GM19238 (cell line): ENCODE results near the gene FCER1G.

Experiments used
- DNase-seq: peaks from one replicate; pipeline ENCODE4 v3.0.0; 2011; ENCODE audit warnings: low spot score; ENCODE audit not compliant: insufficient read length

The FCER1G gene

GRCh38 chr1:161261261-161262235, 46.5 kb downstream of the FCER1G start:
- no peak for DNase-seq

- no peak for DNase-seq
Measured at GRCh38 chr1:161265305-161265704, 50.2 kb downstream of the FCER1G start.

GRCh38 chr1:161266202-161266601, 51.1 kb downstream of the FCER1G start:
- DNase-seq: no peak

GRCh38 chr1:161266836-161267235, 51.7 kb downstream of the FCER1G start:
- DNase-seq: no peak

GRCh38 chr1:161267321-161267720, 52.2 kb downstream of the FCER1G start:
- DNase-seq: no peak
